Measurements from ENCODE around the gene SFXN4.
"Not testable (repeated sequence)": the region's sequence is repeated elsewhere in the genome, so short reads cannot be mapped to it uniquely, and the experiment has no call there.

The SFXN4 gene

GRCh38 chr10:119176166-119176565 lies 10.7 kb upstream of the SFXN4 start:
- TF ChIP-seq ZNF274 (IDR thresholded peaks at IDR 0.05; ENCODE audit: low read depth, low read length), result no peak
- H3K4me3 ChIP-seq (ENCODE audit: low read length), result no peak overlapping the region

- no peak overlapping the region for H3K4me3 ChIP-seq (ENCODE audit: low read length)
- no peak for TF ChIP-seq ZNF274 (IDR thresholded peaks at IDR 0.05; ENCODE audit: low read depth, low read length)
Measured at GRCh38 chr10:119174109-119174508, 8.6 kb upstream of the SFXN4 start.

GRCh38 chr10:119167041-119167440 lies 1.5 kb upstream of the SFXN4 start:
- TF ChIP-seq ZNF274 (IDR thresholded peaks at IDR 0.05; ENCODE audit: low read depth, low read length), result no peak
- no peak overlapping the region for H3K4me3 ChIP-seq (ENCODE audit: low read length)

GRCh38 chr10:119166564-119166963 lies 1.1 kb upstream of the SFXN4 start:
- no peak overlapping the region for H3K4me3 ChIP-seq (ENCODE audit: low read length)
- TF ChIP-seq ZNF274 (IDR thresholded peaks at IDR 0.05; ENCODE audit: low read depth, low read length), result no peak

- no peak for TF ChIP-seq ZNF274 (IDR thresholded peaks at IDR 0.05; ENCODE audit: low read depth, low read length)
- peak overlapping the region; percentile 62; the same call in 1 of the 2 replicates for H3K4me3 ChIP-seq (ENCODE audit: low read length)
Measured at GRCh38 chr10:119166118-119166500, 595 bp upstream of the SFXN4 start.

- TF ChIP-seq ZNF274 (IDR thresholded peaks at IDR 0.05; ENCODE audit: low read depth, low read length), result no peak
- H3K4me3 ChIP-seq (ENCODE audit: low read length), result no peak overlapping the region
Measured at GRCh38 chr10:119162452-119163092, 2.9 kb downstream of the SFXN4 start.

- no peak overlapping the region for H3K4me3 ChIP-seq (ENCODE audit: low read length)
- no peak for TF ChIP-seq ZNF274 (IDR thresholded peaks at IDR 0.05; ENCODE audit: low read depth, low read length)
Measured at GRCh38 chr10:119161680-119162451, 3.6 kb downstream of the SFXN4 start.

- TF ChIP-seq ZNF274 (IDR thresholded peaks at IDR 0.05; ENCODE audit: low read depth, low read length), result no peak
- no peak overlapping the region for H3K4me3 ChIP-seq (ENCODE audit: low read length)
Measured at GRCh38 chr10:119159332-119159731, 6.2 kb downstream of the SFXN4 start.

GRCh38 chr10:119153661-119154060 lies 11.9 kb downstream of the SFXN4 start:
- TF ChIP-seq ZNF274 (IDR thresholded peaks at IDR 0.05; ENCODE audit: low read depth, low read length), result no peak
- H3K4me3 ChIP-seq (ENCODE audit: low read length), result no peak overlapping the region

- H3K4me3 ChIP-seq (ENCODE audit: low read length), result no peak overlapping the region
- TF ChIP-seq ZNF274 (IDR thresholded peaks at IDR 0.05; ENCODE audit: low read depth, low read length), result no peak
Measured at GRCh38 chr10:119153041-119153440, 12.5 kb downstream of the SFXN4 start.

GRCh38 chr10:119151601-119152000 lies 13.9 kb downstream of the SFXN4 start:
- H3K4me3 ChIP-seq (ENCODE audit: low read length), result not testable (repeated sequence)

- no peak for TF ChIP-seq ZNF274 (IDR thresholded peaks at IDR 0.05; ENCODE audit: low read depth, low read length)
- H3K4me3 ChIP-seq (ENCODE audit: low read length), result no peak overlapping the region
Measured at GRCh38 chr10:119149729-119150128, 15.8 kb downstream of the SFXN4 start.

- no peak overlapping the region for H3K4me3 ChIP-seq (ENCODE audit: low read length)
- no peak for TF ChIP-seq ZNF274 (IDR thresholded peaks at IDR 0.05; ENCODE audit: low read depth, low read length)
Measured at GRCh38 chr10:119149157-119149556, 16.4 kb downstream of the SFXN4 start.

GRCh38 chr10:119143657-119144056 lies 21.9 kb downstream of the SFXN4 start:
- TF ChIP-seq ZNF274 (IDR thresholded peaks at IDR 0.05; ENCODE audit: low read depth, low read length), result no peak

GRCh38 chr10:119140603-119141245 lies 24.8 kb downstream of the SFXN4 start:
- H3K4me3 ChIP-seq (ENCODE audit: low read length), result no peak overlapping the region
- no peak for TF ChIP-seq ZNF274 (IDR thresholded peaks at IDR 0.05; ENCODE audit: low read depth, low read length)

More at GRCh38 chr10:119143657-119144056, 21.9 kb downstream of the SFXN4 start:
- H3K4me3 ChIP-seq (ENCODE audit: low read length), result no peak overlapping the region
